Measurements from ENCODE around the gene GALNTL6.

The GALNTL6 gene

DNA sequence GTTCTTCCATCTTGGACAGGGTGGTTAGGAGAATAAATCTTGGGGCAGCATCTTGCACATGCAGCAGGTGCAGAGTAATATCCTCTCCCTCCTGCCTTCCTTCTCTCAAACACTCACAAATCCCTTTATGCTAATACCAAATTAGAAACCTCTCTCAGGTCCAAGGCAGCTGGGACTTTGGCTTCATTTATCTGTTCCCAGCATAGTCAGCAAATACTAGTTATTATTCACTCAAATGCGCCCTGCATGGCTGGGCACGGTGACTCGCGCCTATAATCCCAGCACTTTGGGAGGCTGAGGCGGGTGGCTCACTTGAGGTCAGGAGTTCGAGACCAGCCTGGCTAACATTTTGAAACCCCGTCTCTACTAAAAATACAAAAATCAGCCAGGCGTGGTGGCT lies 1199.4 kb downstream of the GALNTL6 start:
- Histone ChIP-seq H3K4me3 (replicated peaks; ENCODE audit: insufficient read depth, low read length) (no peak overlapping the region), H3K27me3 (ENCODE audit: insufficient read depth, poor library complexity, severe bottlenecking) (no peaks in the 10 kb centered on the region), H3K27ac (replicated peaks) (no peak overlapping the region)
- TF ChIP-seq GABPA (IDR thresholded peaks at IDR 0.05; ENCODE audit: low read depth) (no peak), SPI1 (IDR thresholded peaks at IDR 0.05; ENCODE audit: borderline replicate concordance, low read depth) (no peak), POLR2AphosphoS5 (IDR thresholded peaks at IDR 0.05; ENCODE audit: low read depth) (no peak)
- TF ChIP-seq, protein P1, sequence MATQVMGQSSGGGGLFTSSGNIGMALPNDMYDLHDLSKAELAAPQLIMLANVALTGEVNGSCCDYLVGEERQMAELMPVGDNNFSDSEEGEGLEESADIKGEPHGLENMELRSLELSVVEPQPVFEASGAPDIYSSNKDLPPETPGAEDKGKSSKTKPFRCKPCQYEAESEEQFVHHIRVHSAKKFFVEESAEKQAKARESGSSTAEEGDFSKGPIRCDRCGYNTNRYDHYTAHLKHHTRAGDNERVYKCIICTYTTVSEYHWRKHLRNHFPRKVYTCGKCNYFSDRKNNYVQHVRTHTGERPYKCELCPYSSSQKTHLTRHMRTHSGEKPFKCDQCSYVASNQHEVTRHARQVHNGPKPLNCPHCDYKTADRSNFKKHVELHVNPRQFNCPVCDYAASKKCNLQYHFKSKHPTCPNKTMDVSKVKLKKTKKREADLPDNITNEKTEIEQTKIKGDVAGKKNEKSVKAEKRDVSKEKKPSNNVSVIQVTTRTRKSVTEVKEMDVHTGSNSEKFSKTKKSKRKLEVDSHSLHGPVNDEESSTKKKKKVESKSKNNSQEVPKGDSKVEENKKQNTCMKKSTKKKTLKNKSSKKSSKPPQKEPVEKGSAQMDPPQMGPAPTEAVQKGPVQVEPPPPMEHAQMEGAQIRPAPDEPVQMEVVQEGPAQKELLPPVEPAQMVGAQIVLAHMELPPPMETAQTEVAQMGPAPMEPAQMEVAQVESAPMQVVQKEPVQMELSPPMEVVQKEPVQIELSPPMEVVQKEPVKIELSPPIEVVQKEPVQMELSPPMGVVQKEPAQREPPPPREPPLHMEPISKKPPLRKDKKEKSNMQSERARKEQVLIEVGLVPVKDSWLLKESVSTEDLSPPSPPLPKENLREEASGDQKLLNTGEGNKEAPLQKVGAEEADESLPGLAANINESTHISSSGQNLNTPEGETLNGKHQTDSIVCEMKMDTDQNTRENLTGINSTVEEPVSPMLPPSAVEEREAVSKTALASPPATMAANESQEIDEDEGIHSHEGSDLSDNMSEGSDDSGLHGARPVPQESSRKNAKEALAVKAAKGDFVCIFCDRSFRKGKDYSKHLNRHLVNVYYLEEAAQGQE (IDR thresholded peaks at IDR 0.05; ENCODE audit: insufficient replicate concordance, low read depth) = no peak
- TF ChIP-seq, protein P2, sequence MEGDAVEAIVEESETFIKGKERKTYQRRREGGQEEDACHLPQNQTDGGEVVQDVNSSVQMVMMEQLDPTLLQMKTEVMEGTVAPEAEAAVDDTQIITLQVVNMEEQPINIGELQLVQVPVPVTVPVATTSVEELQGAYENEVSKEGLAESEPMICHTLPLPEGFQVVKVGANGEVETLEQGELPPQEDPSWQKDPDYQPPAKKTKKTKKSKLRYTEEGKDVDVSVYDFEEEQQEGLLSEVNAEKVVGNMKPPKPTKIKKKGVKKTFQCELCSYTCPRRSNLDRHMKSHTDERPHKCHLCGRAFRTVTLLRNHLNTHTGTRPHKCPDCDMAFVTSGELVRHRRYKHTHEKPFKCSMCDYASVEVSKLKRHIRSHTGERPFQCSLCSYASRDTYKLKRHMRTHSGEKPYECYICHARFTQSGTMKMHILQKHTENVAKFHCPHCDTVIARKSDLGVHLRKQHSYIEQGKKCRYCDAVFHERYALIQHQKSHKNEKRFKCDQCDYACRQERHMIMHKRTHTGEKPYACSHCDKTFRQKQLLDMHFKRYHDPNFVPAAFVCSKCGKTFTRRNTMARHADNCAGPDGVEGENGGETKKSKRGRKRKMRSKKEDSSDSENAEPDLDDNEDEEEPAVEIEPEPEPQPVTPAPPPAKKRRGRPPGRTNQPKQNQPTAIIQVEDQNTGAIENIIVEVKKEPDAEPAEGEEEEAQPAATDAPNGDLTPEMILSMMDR (IDR thresholded peaks at IDR 0.05; ENCODE audit: insufficient read depth, low read length) = no peak
- no peak for DNase-seq (ENCODE audit: low read depth in 1 of 2, low spot score in 1 of 2)

DNA sequence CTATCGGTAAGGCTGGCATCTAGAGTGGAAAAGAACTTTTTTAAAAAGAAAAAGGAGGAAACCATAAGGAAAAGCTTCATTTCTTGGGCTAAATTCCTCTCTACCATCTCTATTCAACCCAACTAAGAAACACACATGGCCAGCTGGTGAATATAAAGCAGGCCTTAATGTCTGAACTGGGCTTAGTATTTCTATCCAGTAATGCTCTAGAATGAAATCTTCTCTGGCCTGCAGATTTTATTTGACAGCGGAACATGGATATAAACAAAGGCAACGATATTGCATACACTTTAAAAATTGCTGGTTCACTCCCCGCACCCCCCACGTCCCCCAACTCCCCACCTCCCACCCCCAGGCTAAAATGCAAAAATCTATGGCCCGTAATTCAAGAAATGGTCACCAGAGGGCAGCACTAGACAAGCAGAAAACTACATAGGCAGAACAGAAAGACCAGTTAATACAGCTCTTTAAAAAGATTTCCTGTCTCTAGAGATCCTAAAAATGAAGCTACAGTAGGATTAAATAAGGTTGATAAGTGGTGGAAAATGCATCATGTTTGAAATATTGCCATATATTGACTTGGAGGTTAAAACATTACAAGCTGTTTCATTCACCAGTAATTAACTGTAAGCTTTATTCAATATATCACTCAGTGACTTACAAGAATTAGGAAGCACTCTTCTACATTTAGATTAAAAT lies 1200.2 kb downstream of the GALNTL6 start:
- H3K27me3 ChIP-seq (ENCODE audit: insufficient read depth, poor library complexity, severe bottlenecking) = no peaks in the 10 kb centered on the region
- DNase-seq (ENCODE audit: low read depth in 1 of 2, low spot score in 1 of 2) = peak in 1 of 2 experiments; percentile 47
- TF ChIP-seq SPI1 (IDR thresholded peaks at IDR 0.05; ENCODE audit: borderline replicate concordance, low read depth) = no peak
- TF ChIP-seq, protein P2 (IDR thresholded peaks at IDR 0.05; ENCODE audit: insufficient read depth, low read length) = peak; percentile 12
- H3K4me3 ChIP-seq (replicated peaks; ENCODE audit: insufficient read depth, low read length) = no peak overlapping the region
- H3K27ac ChIP-seq (replicated peaks) = no peak overlapping the region

DNA sequence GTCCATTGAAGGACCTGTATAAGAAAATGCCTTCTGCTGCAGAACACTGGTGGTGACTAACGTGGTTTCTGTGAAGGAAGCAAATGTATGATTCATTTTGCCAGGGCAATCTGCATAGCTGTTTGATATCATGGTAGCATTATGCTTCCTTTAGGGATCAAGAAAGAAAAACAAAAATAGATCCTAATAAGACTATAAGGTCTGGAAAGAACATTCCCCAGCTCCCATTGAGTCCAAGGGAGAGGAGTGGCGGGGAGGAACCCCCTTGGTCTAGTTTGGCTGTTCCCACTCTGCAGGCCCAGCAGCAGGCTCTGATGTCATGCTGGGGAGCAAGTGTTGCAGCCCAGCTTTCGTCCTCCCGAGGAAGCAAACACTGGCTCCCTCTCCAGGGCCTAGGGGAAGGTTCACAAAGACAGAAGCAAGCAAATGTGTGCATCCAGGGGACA lies 1200.9 kb downstream of the GALNTL6 start:
- no peaks in the 10 kb centered on the region for H3K27me3 ChIP-seq (ENCODE audit: insufficient read depth, poor library complexity, severe bottlenecking)
- no peak overlapping the region for H3K4me3 ChIP-seq (replicated peaks; ENCODE audit: insufficient read depth, low read length)
- H3K27ac ChIP-seq (replicated peaks) = no peak overlapping the region
- TF ChIP-seq, protein P1 (IDR thresholded peaks at IDR 0.05; ENCODE audit: insufficient replicate concordance, low read depth) = no peak
- no peak for TF ChIP-seq SPI1 (IDR thresholded peaks at IDR 0.05; ENCODE audit: borderline replicate concordance, low read depth)
- TF ChIP-seq GABPA (IDR thresholded peaks at IDR 0.05; ENCODE audit: low read depth) = no peak
- TF ChIP-seq, protein P2 (IDR thresholded peaks at IDR 0.05; ENCODE audit: insufficient read depth, low read length) = no peak
- no peak for TF ChIP-seq POLR2AphosphoS5 (IDR thresholded peaks at IDR 0.05; ENCODE audit: low read depth)
- peak in 1 of 2 experiments; percentile 38 for DNase-seq (ENCODE audit: low read depth in 1 of 2, low spot score in 1 of 2)

DNA sequence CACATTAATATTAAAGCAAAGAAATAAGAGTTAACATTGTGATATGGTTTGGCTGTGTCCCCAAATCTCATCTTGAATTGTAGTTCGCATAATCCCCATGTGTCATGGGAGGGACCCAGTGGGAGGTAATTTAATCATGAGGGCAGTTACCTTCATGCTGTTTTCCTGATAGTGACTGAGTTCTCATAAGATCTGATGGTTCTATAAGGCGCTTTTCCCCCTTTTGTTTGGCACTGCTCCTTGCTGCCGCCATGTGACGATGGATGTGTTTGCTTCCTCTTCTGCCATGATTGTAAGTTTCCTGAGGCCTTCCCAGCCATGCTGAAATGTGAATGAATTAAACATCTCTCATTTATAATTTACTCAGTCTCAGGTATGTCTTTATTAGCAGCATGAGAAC lies 1201.6 kb downstream of the GALNTL6 start:
- TF ChIP-seq, protein P2 (IDR thresholded peaks at IDR 0.05; ENCODE audit: insufficient read depth, low read length) = no peak
- no peak for TF ChIP-seq SPI1 (IDR thresholded peaks at IDR 0.05; ENCODE audit: borderline replicate concordance, low read depth)
- TF ChIP-seq POLR2AphosphoS5 (IDR thresholded peaks at IDR 0.05; ENCODE audit: low read depth) = no peak
- TF ChIP-seq, protein P1 (IDR thresholded peaks at IDR 0.05; ENCODE audit: insufficient replicate concordance, low read depth) = no peak
- no peak for TF ChIP-seq GABPA (IDR thresholded peaks at IDR 0.05; ENCODE audit: low read depth)

More for the DNA sequence above, 1201.6 kb downstream of the GALNTL6 start:
- Histone ChIP-seq H3K27me3 (ENCODE audit: insufficient read depth, poor library complexity, severe bottlenecking) (no peaks in the 10 kb centered on the region), H3K4me3 (replicated peaks; ENCODE audit: insufficient read depth, low read length) (no peak overlapping the region), H3K27ac (replicated peaks) (no peak overlapping the region)
- DNase-seq (ENCODE audit: low read depth in 1 of 2, low spot score in 1 of 2) = no peak

Measured in HL-60 (cell line).